ENCODE data around the gene SCP2. TPM values are rescaled to one million over a fixed set of nuclear protein-coding genes. Genes with fewer than 3 reads are reported as not detected.

The SCP2 gene
- total and polyA plus RNA-seq, 7 donors = 49.3 to 96.9 (median 88.3) TPM

GRCh38 chr1:52907812-52908153, 19.3 kb upstream of the SCP2 start:
- Histone ChIP-seq H3K9me3 (no peaks in the 10 kb centered on the region), H3K27ac (no peak overlapping the region), H3K27me3 (ENCODE audit: insufficient read depth in 3 of 3, low read length in 2 of 3) (no peaks in the 10 kb centered on the region), H3K4me3 (no peak overlapping the region), H3K36me3 (ENCODE audit: insufficient read depth in 1 of 2, low read depth in 1 of 2) (peaks cover 0 to 30% of the 10 kb centered on the region in 2 donors), H3K4me1 (peaks cover 21% of the 10 kb centered on the region)
- ATAC-seq (no peak), DNase-seq (no peak)
- TF ChIP-seq CTCF (IDR thresholded peaks at IDR 0.05) = no peak
- intact Hi-C loops (cut with DNase I) = no loop called here
- 86 to 98% (median 96%) methylated on average over 10 of the region's 10 CpGs for WGBS, 3 donors

- Histone ChIP-seq H3K27me3 (ENCODE audit: insufficient read depth in 3 of 3, low read length in 2 of 3) (no peaks in the 10 kb centered on the region), H3K36me3 (ENCODE audit: insufficient read depth in 1 of 2, low read depth in 1 of 2) (peaks cover 0 to 33% of the 10 kb centered on the region in 2 donors), H3K4me1 (peaks cover 12% of the 10 kb centered on the region), H3K4me3 (no peak overlapping the region), H3K27ac (no peak overlapping the region), H3K9me3 (no peaks in the 10 kb centered on the region)
- WGBS, 3 donors = 89 to 92% (median 90%) methylated on average over 10 of the region's 10 CpGs
- DNase-seq (no peak), ATAC-seq (no peak)
- intact Hi-C loops (cut with DNase I) = no loop called here
- no peak for TF ChIP-seq CTCF (IDR thresholded peaks at IDR 0.05)
Measured at GRCh38 chr1:52911541-52911940, 15.5 kb upstream of the SCP2 start.

GRCh38 chr1:52913014-52913413, 14.1 kb upstream of the SCP2 start:
- H3K4me1 ChIP-seq = peaks cover 11% of the 10 kb centered on the region
- intact Hi-C loops (cut with DNase I) = no loop called here
- DNase-seq (no peak), ATAC-seq (no peak)
- no peaks in the 10 kb centered on the region for H3K9me3 ChIP-seq
- H3K27me3 ChIP-seq (ENCODE audit: insufficient read depth in 3 of 3, low read length in 2 of 3) = no peaks in the 10 kb centered on the region
- TF ChIP-seq CTCF (IDR thresholded peaks at IDR 0.05) = no peak
- 74 to 81% (median 76%) methylated on average over 3 of the region's 3 CpGs for WGBS, 3 donors
- H3K4me3 ChIP-seq = no peak overlapping the region
- H3K36me3 ChIP-seq (ENCODE audit: insufficient read depth in 1 of 2, low read depth in 1 of 2) = peaks cover 0 to 24% of the 10 kb centered on the region in 2 donors
- no peak overlapping the region for H3K27ac ChIP-seq

- WGBS, 3 donors = 67 to 74% (median 68%) methylated on average over 8 of the region's 8 CpGs
- no peak for DNase-seq
- ATAC-seq = peak in 3 of 4 donors; percentile 55 to 67 (median 60)
- Histone ChIP-seq H3K27ac (no peak overlapping the region), H3K9me3 (no peaks in the 10 kb centered on the region), H3K36me3 (ENCODE audit: insufficient read depth in 1 of 2, low read depth in 1 of 2) (peaks cover 0 to 21% of the 10 kb centered on the region in 2 donors), H3K27me3 (ENCODE audit: insufficient read depth in 3 of 3, low read length in 2 of 3) (no peaks in the 10 kb centered on the region), H3K4me1 (peaks cover 17% of the 10 kb centered on the region), H3K4me3 (no peak overlapping the region)
- TF ChIP-seq CTCF (IDR thresholded peaks at IDR 0.05) = no peak
- intact Hi-C loops (cut with DNase I) = no loop called here
Measured at GRCh38 chr1:52913537-52913936, 13.5 kb upstream of the SCP2 start.

GRCh38 chr1:52914463-52914862, 12.6 kb upstream of the SCP2 start:
- no peaks in the 10 kb centered on the region for H3K9me3 ChIP-seq
- no peak overlapping the region for H3K27ac ChIP-seq
- DNase-seq (no peak), ATAC-seq (no peak)
- H3K36me3 ChIP-seq (ENCODE audit: insufficient read depth in 1 of 2, low read depth in 1 of 2) = peaks cover 0 to 21% of the 10 kb centered on the region in 2 donors
- H3K27me3 ChIP-seq (ENCODE audit: insufficient read depth in 3 of 3, low read length in 2 of 3) = no peaks in the 10 kb centered on the region
- TF ChIP-seq CTCF (IDR thresholded peaks at IDR 0.05) = no peak
- 69 to 85% (median 79%) methylated on average over 4 to 5 of the region's 5 CpGs for WGBS, 3 donors
- intact Hi-C loops (cut with DNase I) = no loop called here
- peaks cover 19% of the 10 kb centered on the region for H3K4me1 ChIP-seq
- H3K4me3 ChIP-seq = no peak overlapping the region
